Aorta (tissue), 5 donors: ENCODE results near the gene RAB3C. TPM values are rescaled to one million over a fixed set of nuclear protein-coding genes. Genes with fewer than 3 reads are reported as not detected.
A peak's percentile ranks its signal among the peaks of the same experiment; 100 is the strongest.

Experiments used
- ATAC-seq: fragments of 200-7000 bp; cut with Tn5 transposase; one replicate; pipeline ENCODE4 v1.9.1; 2022; ENCODE audit warnings: moderate library complexity; ENCODE audit not compliant: low FRiP score
- DNase-seq, 2 donors: peaks; one replicate each; pipeline ENCODE4 v3.0.0-alpha.2; 2020
- H3K27ac ChIP-seq, 2 donors: one replicate each; pipeline ENCODE4 v1.5.1; 2013; ENCODE audit warnings: low read length in 2 of 2, mild to moderate bottlenecking in 2 of 2, moderate library complexity in 2 of 2, control low read depth in 1 of 2, inconsistent platforms in 1 of 2, low read depth in 1 of 2
- H3K27me3 ChIP-seq, 2 donors: one replicate each; pipeline ENCODE4 v1.6.1; 2013; ENCODE audit warnings: control low read depth in 1 of 2, low read length in 1 of 2, mild to moderate bottlenecking in 1 of 2, moderate library complexity in 1 of 2; ENCODE audit not compliant: insufficient read depth in 2 of 2, control insufficient read depth in 1 of 2
- H3K36me3 ChIP-seq, 2 donors: one replicate each; pipeline ENCODE4 v1.6.1; 2013; ENCODE audit warnings: control low read depth in 1 of 2, low read length in 1 of 2, mild to moderate bottlenecking in 1 of 2; ENCODE audit not compliant: insufficient read depth in 2 of 2, control insufficient read depth in 1 of 2
- H3K4me1 ChIP-seq, 2 donors: one replicate each; pipeline ENCODE4 v1.6.1; 2013; ENCODE audit warnings: low read length in 2 of 2, control low read depth in 1 of 2, mild to moderate bottlenecking in 1 of 2, moderate library complexity in 1 of 2; ENCODE audit not compliant: insufficient read depth in 2 of 2, control insufficient read depth in 1 of 2
- H3K4me3 ChIP-seq, 2 donors: one replicate each; pipeline ENCODE4 v1.5.1; 2013; ENCODE audit warnings: low read length in 2 of 2, control low read depth in 1 of 2, mild to moderate bottlenecking in 1 of 2
- H3K9me3 ChIP-seq: one replicate; pipeline ENCODE4 v1.6.1; 2013; ENCODE audit warnings: mild to moderate bottlenecking, low read length; ENCODE audit not compliant: control insufficient read depth
- WGBS, 2 donors: extraction: QIAGEN DNeasy Blood & Tissue Kit; methylation state at CpG; one replicate each; pipeline ENCODE4 v1.1.7; 2013; 5-methylcytosine and 5-hydroxymethylcytosine counted together
- intact Hi-C, 2 donors: fragments of 100-400 bp; cut with DNase I; formaldehyde crosslinking; loops; one replicate each; pipeline versions ENCODE4 v1.14.2 to v1.15.0; 2022
- polyA plus RNA-seq, 2 donors: library from polyadenylated mRNA; stranded (reverse); fragments of 200-250 nt; gene quantifications; one replicate each; pipeline ENCODE4 v1.2.3, GENCODE V29; 2013
- total RNA-seq, 2 donors: library from RNA; stranded (reverse); fragmentation: NEBNext Ultra II Directional; extraction: Animal tissue kit (Norgen Biotek cat#: 25700); gene quantifications; one replicate each; pipeline ENCODE4 v1.2.1, GENCODE V29; 2021
- donor health status: healthy with polysubstance abuse.
- donor health status: Bipolar disorder and iron deficiency.
- donor health status: DM: no; HTN: no; CAD: no.
- donor health status: DM: no; HTN: no; CAD: no.
- donor health status: DM: yes; HTN: yes; CAD: no.

The RAB3C gene
- total and polyA plus RNA-seq, 4 donors, result 8.9 to 21.7 TPM; not detected in 2

GRCh38 chr5:58885260-58885659 lies 302.4 kb downstream of the RAB3C start:
- ATAC-seq (no peak), DNase-seq (no peak)
- no peak overlapping the region for H3K27ac ChIP-seq
- WGBS, 2 donors, result 60 to 68% methylated on average over 2 of the region's 2 CpGs
- no peak overlapping the region for H3K4me3 ChIP-seq
- no peaks in the 10 kb centered on the region for H3K36me3 ChIP-seq
- no peaks in the 10 kb centered on the region for H3K9me3 ChIP-seq
- intact Hi-C loops, result loop anchor here (5.0 to 10.0 kb wide), 3 partner anchors 122 to 500 kb away; no protein-coding TSS in a partner anchor
- peaks cover 0 to 1% of the 10 kb centered on the region in 2 donors for H3K27me3 ChIP-seq
- peaks cover 0 to 4% of the 10 kb centered on the region in 2 donors for H3K4me1 ChIP-seq

- intact Hi-C loops, result loop anchor here (2.0 to 10.0 kb wide), 4 partner anchors 121 to 498 kb away; no protein-coding TSS in a partner anchor
- peak; percentile 66 to 87 for DNase-seq
- no peaks in the 10 kb centered on the region for H3K9me3 ChIP-seq
- no peak overlapping the region for H3K4me3 ChIP-seq
- no peaks in the 10 kb centered on the region for H3K36me3 ChIP-seq
- H3K27me3 ChIP-seq, result no peaks in the 10 kb centered on the region
- peak; percentile 77 for ATAC-seq
- peaks cover 0 to 4% of the 10 kb centered on the region in 2 donors for H3K4me1 ChIP-seq
- no peak overlapping the region for H3K27ac ChIP-seq
- WGBS, 2 donors, result 41 to 42% methylated on average over 14 of the region's 14 CpGs
Measured at GRCh38 chr5:58886315-58887207, 303.7 kb downstream of the RAB3C start.

GRCh38 chr5:58887311-58887710 lies 304.4 kb downstream of the RAB3C start:
- H3K27me3 ChIP-seq, result no peaks in the 10 kb centered on the region
- H3K4me3 ChIP-seq, result no peak overlapping the region
- intact Hi-C loops, result loop anchor here (2.0 to 10.0 kb wide), 4 partner anchors 120 to 497 kb away; no protein-coding TSS in a partner anchor
- peaks cover 0 to 4% of the 10 kb centered on the region in 2 donors for H3K4me1 ChIP-seq
- DNase-seq (no peak), ATAC-seq (no peak)
- H3K9me3 ChIP-seq, result no peaks in the 10 kb centered on the region
- H3K36me3 ChIP-seq, result no peaks in the 10 kb centered on the region
- WGBS, 2 donors, result 93 to 95% methylated on average over 4 of the region's 4 CpGs
- H3K27ac ChIP-seq, result no peak overlapping the region

GRCh38 chr5:58887721-58888409 lies 305.0 kb downstream of the RAB3C start:
- H3K27ac ChIP-seq, result peak overlapping the region in 1 of 2 donors; percentile 83
- ATAC-seq, result peak; percentile 79
- H3K27me3 ChIP-seq, result no peaks in the 10 kb centered on the region
- WGBS, 2 donors, result 36 to 37% methylated on average over 7 of the region's 7 CpGs
- peaks cover 0 to 4% of the 10 kb centered on the region in 2 donors for H3K4me1 ChIP-seq
- H3K4me3 ChIP-seq, result no peak overlapping the region
- no peaks in the 10 kb centered on the region for H3K9me3 ChIP-seq
- no peaks in the 10 kb centered on the region for H3K36me3 ChIP-seq
- DNase-seq, result peak; percentile 80 to 85
- intact Hi-C loops, result loop anchor here (2.0 to 10.0 kb wide), 4 partner anchors 119 to 497 kb away; no protein-coding TSS in a partner anchor

- WGBS, 2 donors, result 95 to 96% methylated on average over 12 of the region's 12 CpGs
- no peaks in the 10 kb centered on the region for H3K9me3 ChIP-seq
- H3K4me1 ChIP-seq, result peaks cover 0 to 4% of the 10 kb centered on the region in 2 donors
- no peak for ATAC-seq
- DNase-seq, result no peak
- no peak overlapping the region for H3K4me3 ChIP-seq
- no peak overlapping the region for H3K27ac ChIP-seq
- no peaks in the 10 kb centered on the region for H3K27me3 ChIP-seq
- no peaks in the 10 kb centered on the region for H3K36me3 ChIP-seq
- intact Hi-C loops, result no loop called here
Measured at GRCh38 chr5:58890265-58890664, 307.4 kb downstream of the RAB3C start.

- H3K9me3 ChIP-seq, result no peaks in the 10 kb centered on the region
- H3K27ac ChIP-seq, result peak overlapping the region in 1 of 2 donors; percentile 16
- DNase-seq, result no peak
- intact Hi-C loops, result no loop called here
- 81 to 90% methylated on average over 6 of the region's 6 CpGs for WGBS, 2 donors
- H3K4me1 ChIP-seq, result peaks cover 0 to 4% of the 10 kb centered on the region in 2 donors
- no peak for ATAC-seq
- no peaks in the 10 kb centered on the region for H3K27me3 ChIP-seq
- no peaks in the 10 kb centered on the region for H3K36me3 ChIP-seq
- H3K4me3 ChIP-seq, result no peak overlapping the region
Measured at GRCh38 chr5:58890701-58891085, 307.8 kb downstream of the RAB3C start.

GRCh38 chr5:58891086-58891970 lies 308.5 kb downstream of the RAB3C start:
- Histone ChIP-seq H3K4me1 (peaks cover 0 to 4% of the 10 kb centered on the region in 2 donors), H3K4me3 (no peak overlapping the region), H3K36me3 (no peaks in the 10 kb centered on the region), H3K9me3 (no peaks in the 10 kb centered on the region), H3K27me3 (no peaks in the 10 kb centered on the region), H3K27ac (peak overlapping the region in 1 of 2 donors; percentile 38)
- peak; percentile 72 to 91 for DNase-seq
- ATAC-seq, result peak; percentile 77
- 7 to 12% methylated on average over 18 of the region's 18 CpGs for WGBS, 2 donors
- intact Hi-C loops, result no loop called here

GRCh38 chr5:58891971-58892343 lies 309.1 kb downstream of the RAB3C start:
- ATAC-seq (no peak), DNase-seq (no peak)
- Histone ChIP-seq H3K9me3 (no peaks in the 10 kb centered on the region), H3K4me3 (no peak overlapping the region), H3K27ac (no peak overlapping the region), H3K4me1 (peaks cover 0 to 4% of the 10 kb centered on the region in 2 donors), H3K36me3 (no peaks in the 10 kb centered on the region), H3K27me3 (no peaks in the 10 kb centered on the region)
- intact Hi-C loops, result no loop called here
